ENCODE results near the gene PET100.

Gene PET100

GRCh38 chr19:7629347-7630054 is at the start of gene PET100, which contains the start of gene XAB2:
Gene PET100, plus strand, starts transcription at chr19:7629793. Its CDS starts 41 bp downstream, at chr19:7629834.
Gene XAB2, minus strand, starts transcription at chr19:7629545. Its CDS starts 18 bp downstream, at chr19:7629527.
- peak; percentile 91 to 93 for DNase-seq

DNA sequence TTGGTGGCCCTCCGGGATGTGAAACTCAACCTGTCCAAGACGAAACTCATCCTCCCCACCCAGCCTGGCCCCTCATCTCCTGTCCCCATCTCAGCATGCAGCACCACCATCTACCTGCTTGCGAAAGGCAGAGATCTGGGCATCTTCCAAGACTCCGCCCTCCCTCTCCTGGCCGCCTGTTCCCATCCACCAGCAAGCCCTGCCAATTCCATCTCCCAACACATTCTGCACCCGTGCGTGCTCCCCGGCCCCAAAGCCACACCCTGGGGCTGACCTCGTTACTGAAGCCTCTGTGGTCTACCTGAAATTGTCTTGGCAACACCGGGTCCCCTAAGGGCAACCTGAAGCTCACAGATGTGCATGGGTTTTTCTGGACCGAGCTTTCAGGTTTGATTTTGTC is 47.1 kb upstream of the PET100 start:
- no peak for DNase-seq

GRCh38 chr19:7589822-7590221 is 39.8 kb upstream of the PET100 start:
- no peak for DNase-seq

GRCh38 chr19:7590256-7590655 is 39.3 kb upstream of the PET100 start:
- no peak for DNase-seq

DNA sequence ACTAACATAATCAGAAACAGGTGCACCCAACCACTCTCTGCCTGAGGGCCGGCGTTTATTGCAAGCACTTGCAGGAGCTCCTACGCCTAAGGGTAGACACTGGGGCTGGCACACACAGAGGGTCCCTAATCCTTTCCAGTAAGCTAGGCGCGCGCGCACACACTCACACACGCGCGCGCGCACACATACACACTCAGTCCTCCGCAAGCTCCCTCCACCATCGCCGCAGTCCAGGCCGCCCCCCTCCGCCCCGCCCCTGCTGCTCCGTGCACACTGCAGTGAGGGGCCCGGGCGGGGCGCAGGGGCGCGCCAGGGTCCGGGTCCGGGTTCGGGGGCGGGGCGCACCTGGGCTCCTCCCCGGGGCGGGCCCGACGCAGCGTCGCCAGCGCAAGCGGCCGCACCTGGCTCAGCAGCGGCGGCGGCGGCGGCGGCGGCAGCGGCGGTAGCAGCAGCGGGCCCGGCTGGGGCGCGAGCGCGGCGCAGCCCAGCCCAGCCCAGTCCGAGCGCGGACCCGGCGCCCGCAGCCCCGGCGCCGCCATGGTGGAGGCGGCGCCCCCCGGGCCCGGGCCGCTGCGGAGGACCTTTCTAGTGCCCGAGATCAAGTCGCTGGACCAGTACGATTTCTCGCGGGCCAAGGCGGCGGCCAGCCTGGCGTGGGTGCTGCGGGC is 34.0 kb upstream of the PET100 start, which contains the start of gene CAMSAP3:
CAMSAP3 (plus strand) TSS at position 398 of the 668 bp plus-strand sequence; CDS start at position 538, 140 bp downstream.
- DNase-seq = peak; percentile 32 to 49

DNA sequence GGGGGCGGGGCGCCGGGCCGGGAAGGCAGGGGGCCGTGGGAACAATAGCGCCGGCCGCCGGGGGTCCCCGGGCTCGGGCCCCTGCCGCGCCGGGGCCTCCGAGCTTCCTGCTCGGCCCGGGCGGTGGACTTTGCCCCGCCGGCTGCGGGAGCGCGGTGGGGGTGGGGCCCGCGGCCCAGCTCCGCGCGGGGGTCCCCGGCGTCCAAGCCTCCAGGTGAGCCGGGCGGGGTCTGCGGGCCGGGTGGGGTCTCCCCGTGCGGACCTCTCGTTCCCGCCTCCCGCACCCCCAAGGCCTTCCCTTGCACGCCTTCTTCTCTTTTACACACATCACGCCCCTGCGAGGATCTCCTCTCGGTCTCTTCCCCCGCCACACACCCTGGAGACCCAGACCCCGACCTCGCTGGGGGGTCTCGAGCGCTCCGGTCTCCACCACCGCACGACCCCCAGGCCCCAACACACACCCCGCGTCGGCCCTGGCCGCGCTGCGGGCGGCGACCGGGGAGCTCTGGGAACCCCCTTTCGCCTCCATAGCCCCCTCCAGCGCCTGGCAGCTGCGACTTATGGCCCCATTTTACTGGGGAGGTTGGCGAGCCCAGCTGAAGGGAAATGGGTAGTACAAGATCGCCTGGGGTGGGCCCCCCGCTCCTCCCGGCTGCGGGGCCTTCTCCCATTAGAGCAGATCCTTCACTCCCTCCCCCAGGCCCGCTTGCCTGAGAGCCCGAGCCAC is 33.2 kb upstream of the PET100 start:
- no peak for DNase-seq

DNA sequence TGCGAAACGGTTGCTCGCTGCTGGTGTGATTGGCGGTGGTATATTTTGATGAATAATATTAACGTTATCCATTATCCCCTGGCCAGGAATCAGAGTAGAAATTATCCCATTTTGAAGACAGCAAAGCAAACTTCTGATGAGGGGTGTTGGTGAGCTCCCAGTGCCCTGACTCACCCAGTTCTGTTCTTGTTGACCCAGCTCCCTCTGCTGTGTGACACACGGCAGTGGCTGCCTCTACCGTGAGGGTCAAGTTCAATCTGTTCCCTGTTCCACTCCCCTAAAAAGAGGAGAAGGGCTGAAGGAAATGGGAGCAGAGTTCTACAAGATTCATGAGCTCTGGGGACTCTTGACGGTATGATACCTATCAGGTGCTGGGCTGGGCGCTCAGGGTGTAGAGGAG is 31.9 kb upstream of the PET100 start:
- DNase-seq = no peak

DNA sequence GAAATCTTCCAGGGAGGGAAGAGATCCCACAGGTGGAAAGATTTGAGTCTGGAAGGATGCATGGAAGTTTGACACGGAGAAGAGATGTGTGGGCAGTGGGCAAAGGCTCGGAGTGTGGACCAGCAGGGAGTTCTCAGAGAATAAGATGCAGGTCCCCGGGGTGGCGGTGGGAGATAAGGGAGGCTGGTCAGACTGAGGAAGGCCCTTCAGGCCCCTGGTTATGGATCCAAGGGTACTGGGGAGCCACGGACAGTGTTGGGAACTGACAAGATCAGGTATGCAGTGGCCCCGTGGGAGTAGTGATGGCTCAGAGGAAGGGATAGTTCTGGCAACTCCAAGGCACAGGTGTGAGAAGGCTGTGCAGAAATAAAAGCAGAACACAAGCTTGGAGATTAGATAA is 31.4 kb upstream of the PET100 start:
- DNase-seq = no peak

- DNase-seq = no peak
These were observed 28.9 kb upstream of the PET100 start for GRCh38 chr19:7600721-7601120.

GRCh38 chr19:7602240-7602934 is 27.2 kb upstream of the PET100 start:
- no peak for DNase-seq

GRCh38 chr19:7602935-7603497 is 26.6 kb upstream of the PET100 start:
- DNase-seq = no peak

GRCh38 chr19:7603919-7604318 is 25.7 kb upstream of the PET100 start:
- no peak for DNase-seq

GRCh38 chr19:7605490-7606222 is 23.9 kb upstream of the PET100 start:
- DNase-seq = peak; percentile 23 to 32

DNA sequence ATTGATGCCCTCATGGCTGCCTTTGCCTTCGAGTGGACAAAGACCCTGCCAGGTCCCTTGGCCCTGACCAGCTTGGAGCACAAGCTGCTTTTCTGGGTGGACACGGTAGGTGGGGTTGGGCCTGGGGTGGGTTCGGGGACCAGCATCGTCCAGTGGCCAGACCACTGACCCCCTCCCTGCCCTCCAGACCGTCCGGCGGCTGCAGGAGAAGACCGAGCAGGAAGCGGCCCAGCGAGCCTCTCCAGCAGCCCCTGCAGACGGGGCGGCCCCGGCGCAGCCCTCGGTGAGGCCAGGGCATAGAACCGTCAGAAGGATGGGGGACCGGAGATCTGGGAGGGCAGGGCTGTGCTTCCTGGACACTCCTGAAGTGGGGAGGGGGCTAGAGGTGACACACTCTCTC is 23.3 kb upstream of the PET100 start:
- DNase-seq = no peak

DNA sequence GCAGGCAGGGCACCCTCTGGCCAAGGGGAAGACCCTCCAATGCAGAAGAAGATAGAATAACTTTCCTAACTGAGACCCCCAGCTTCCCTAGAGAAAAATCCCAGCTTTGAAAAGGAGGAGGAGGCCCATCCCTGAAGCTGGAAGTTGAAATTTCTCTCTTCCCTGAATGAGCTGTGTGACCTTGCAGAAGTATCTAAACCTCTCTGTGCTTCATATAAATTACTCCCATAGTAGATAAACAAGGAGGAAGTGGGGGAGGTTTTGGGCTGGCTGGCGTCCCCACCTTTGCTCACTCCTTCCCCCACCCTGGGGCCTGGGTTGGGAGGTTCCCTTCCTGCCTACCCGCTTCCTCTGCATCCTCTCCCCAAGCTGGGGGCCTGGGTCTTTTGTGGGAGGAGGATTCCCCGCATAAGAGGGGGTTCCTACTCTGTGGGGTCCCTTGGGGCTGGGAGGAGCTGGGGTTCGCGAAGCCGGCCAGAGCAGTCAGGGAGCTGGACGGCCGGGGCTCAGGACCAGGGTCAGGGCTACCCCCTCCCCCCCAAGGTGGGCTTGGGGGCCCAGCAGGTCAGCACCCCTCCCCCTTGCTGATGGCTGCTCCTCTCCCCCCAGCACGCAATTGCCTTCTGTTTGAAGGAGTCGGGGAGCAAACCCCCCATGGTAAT is 22.2 kb upstream of the PET100 start:
- DNase-seq = no peak

DNA sequence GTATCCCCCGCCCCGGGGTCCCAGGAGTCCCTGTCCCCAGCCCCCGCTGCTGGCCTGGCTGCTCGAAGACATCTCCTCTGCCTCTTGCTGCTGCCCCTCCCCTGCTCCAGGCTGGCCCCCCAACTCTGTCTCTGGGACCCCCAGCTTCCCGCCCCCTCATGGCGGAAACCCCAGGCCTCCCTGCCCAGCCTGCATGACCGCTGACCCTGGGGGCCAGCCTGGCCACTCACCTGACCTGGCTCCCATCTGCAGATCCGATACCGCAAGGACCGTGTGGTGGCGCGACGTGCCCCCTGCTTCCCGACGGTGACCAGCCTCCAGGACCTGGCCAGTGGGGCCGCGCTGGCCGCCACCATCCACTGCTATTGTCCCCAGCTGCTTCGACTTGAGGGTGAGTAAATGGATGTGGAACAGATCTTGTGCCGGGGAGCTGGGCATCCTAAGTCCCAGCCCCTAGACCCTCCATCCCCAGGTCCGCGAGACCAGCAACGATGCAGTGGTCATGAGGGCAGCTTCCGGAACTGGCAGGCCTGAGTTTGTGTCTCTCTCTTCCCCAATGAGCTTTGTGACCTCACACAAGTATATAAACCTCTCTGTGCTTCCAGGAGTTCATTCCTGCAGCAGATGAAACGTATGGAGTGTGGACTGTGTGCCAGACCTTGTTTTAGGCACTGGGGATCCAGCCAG is 21.6 kb upstream of the PET100 start:
- DNase-seq = no peak

DNA sequence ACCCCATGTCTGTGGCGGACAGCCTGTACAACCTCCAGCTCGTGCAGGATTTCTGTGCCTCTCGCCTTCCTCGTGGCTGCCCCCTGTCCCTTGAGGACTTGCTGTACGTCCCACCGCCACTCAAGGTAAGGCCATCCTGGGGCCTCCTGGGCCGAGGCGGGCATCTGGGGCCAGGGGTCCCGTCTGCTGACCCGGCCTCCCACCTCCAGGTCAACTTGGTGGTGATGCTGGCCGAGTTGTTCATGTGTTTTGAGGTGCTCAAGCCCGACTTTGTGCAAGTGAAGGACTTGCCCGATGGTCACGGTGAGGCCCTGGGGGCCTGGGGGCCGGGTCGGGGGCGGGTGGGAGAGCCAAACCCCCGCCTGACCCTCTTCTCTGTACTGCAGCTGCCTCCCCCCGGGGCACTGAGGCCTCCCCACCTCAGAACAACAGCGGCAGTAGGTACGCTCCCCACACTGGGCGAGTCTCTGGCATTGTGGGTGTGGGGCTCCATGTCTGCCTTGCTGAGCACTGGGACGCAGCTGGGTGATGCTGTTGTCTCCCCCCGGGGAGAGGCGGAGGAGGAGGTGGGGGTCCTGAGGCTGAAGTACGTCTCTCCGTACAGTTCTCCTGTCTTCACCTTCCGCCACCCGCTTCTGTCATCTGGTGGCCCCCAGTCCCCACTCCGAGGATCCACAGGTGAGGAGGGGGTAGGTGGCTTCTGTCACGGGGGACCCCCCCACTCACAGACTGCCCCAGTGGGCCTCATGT is 18.9 kb upstream of the PET100 start:
- no peak for DNase-seq

- no peak for DNase-seq
These were observed 17.9 kb upstream of the PET100 start for GRCh38 chr19:7611541-7612279.
